GM12878 (cell line): ENCODE results near the gene CA5A.

ENCODE experiments used
- CTCF ChIP-seq, 3 experiments: IDR thresholded peaks in 2 of 3; conservative IDR thresholded peaks in 1 of 3; 2 replicates each; pipeline ENCODE4 v1.5.1; 2011; ENCODE audit warnings: low read depth in 3 of 3, low read length in 3 of 3, mild to moderate bottlenecking in 3 of 3, control low read depth in 2 of 3, moderate library complexity in 2 of 3, inconsistent platforms in 1 of 3, mixed read lengths in 1 of 3; ENCODE audit not compliant: control insufficient read depth in 2 of 3, insufficient read depth in 1 of 3; ENCODE audit errors: extremely low read depth in 1 of 3
- LARP7 ChIP-seq: fragments of 450-650 bp; IDR thresholded peaks from 2 replicates; pipeline ENCODE4 v1.6.1; 2017; ENCODE audit warnings: mild to moderate bottlenecking
- NRF1 ChIP-seq: conservative IDR thresholded peaks from 2 replicates; pipeline ENCODE4 v1.6.1; 2011; ENCODE audit warnings: mild to moderate bottlenecking, low read depth, low read length, improper control_type of control experiment
- POLR2AphosphoS5 ChIP-seq: IDR thresholded peaks from 2 replicates; pipeline ENCODE4 v1.6.1; 2011; ENCODE audit warnings: mild to moderate bottlenecking, low read length, inconsistent platforms
- RCOR1 ChIP-seq: conservative IDR thresholded peaks from 2 replicates; pipeline ENCODE4 v1.6.1; 2012; ENCODE audit warnings: low read depth, low read length, improper control_type of control experiment
- ZBTB33 ChIP-seq: fragments of 450-650 bp; IDR thresholded peaks from 2 replicates; pipeline ENCODE4 v1.6.1; 2017; ENCODE audit warnings: mild to moderate bottlenecking
- ZNF24 ChIP-seq: fragments of 450-650 bp; IDR thresholded peaks from 2 replicates; pipeline ENCODE4 v1.6.1; 2017; ENCODE audit warnings: antibody characterized with exemption, mild to moderate bottlenecking

DNA sequence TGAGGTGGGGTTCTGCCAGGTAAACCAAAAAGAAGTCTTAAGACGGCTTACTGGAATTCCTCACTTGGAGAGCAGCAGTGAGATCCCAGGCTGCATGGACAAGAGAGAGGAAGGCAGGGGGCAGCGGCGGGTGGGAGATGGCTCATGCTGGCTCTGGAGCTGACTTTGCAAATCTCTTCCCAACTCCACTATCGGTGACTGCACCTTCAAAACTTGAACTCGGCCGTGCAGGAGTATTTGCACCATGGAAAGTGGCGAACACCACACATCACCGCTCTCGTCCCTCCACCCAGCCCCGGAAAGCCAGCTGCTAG, 16.7 kb downstream of the CA5A start:
- TF ChIP-seq LARP7 (no peak), ZNF24 (no peak), ZBTB33 (no peak), CTCF (IDR thresholded peaks at IDR 0.05 in 2 of 3, conservative IDR thresholded peaks at IDR 0.05 in 1 of 3; ENCODE audit: control insufficient read depth in 2 of 3, extremely low read depth in 1 of 3, insufficient read depth in 1 of 3, low read depth in 3 of 3, low read length in 3 of 3) (no peak), NRF1 (no peak), RCOR1 (no peak), POLR2AphosphoS5 (no peak)
